HepG2 (cell line): ENCODE measurements around the gene ANKK1. TPM values are rescaled to one million over a fixed set of nuclear protein-coding genes. Genes with fewer than 3 reads are reported as not detected.

ENCODE experiments used
- ATAC-seq: fragments of 200-7000 bp; cut with Tn5 transposase; 3 replicates; pipeline ENCODE4 v1.9.1; 2020; ENCODE audit warnings: mild to moderate bottlenecking, moderate library complexity
- BruUV-seq: library from RNA; stranded (reverse); fragments of 400-500 nt; replicated peaks from 2 replicates; lab custom pipeline; 2021; lab: Mats Ljungman, UMichigan
- CTCF ChIA-PET: fragments of 300-600 bp; formaldehyde crosslinking; extraction: SDS; loops from one replicate; lab custom pipeline; 2021; ENCODE audit warnings: low total read pairs, inconsistent platforms, low intra/inter-chr PET ratio; lab: Yijun Ruan, JAX
- POLR2A ChIA-PET: fragments of 350-600 bp; sonication (Branson Sonifier 250); formaldehyde crosslinking; loops from one replicate; lab custom pipeline; 2020; ENCODE audit warnings: antibody characterized with exemption, inconsistent platforms; lab: Yijun Ruan, JAX
- DNase-seq: peaks from one replicate; pipeline ENCODE4 v3.0.0-alpha.2; 2015; ENCODE audit warnings: low spot score
- FAIRE-seq: peaks from 3 replicates; lab custom pipeline; 2011; peaks lifted over from hg19 to GRCh38; lab: Jason Lieb, UNC
- H2AFZ ChIP-seq: one replicate; pipeline ENCODE4 v1.6.1; 2011; ENCODE audit warnings: low read length, inconsistent platforms
- H3K27ac ChIP-seq: fragments of 300-600 bp; 3 replicates; pipeline ENCODE4 v1.8.0; 2011; ENCODE audit warnings: mixed run types, mild to moderate bottlenecking, mixed read lengths, low read length, inconsistent platforms; ENCODE audit not compliant: insufficient read depth; ENCODE audit errors: extremely low read length
- H3K27me3 ChIP-seq, 2 experiments: fragments of 200-600 bp in 1 of 2; 2 replicates in 1 of 2; 3 replicates in 1 of 2; pipeline versions ENCODE4 v1.6.0 to v1.8.0; 2011; ENCODE audit warnings: low read length in 2 of 2, mild to moderate bottlenecking in 2 of 2, moderate library complexity in 2 of 2, inconsistent platforms in 1 of 2; ENCODE audit not compliant: insufficient read depth in 2 of 2, control insufficient read depth in 1 of 2
- H3K36me3 ChIP-seq, 2 experiments: fragments of 200-600 bp in 1 of 2; replicated peaks in 1 of 2; 2 replicates in 1 of 2; 3 replicates in 1 of 2; pipeline versions ENCODE4 v1.5.1 to v1.8.0; 2011; ENCODE audit warnings: low read length in 2 of 2, inconsistent platforms in 1 of 2; ENCODE audit not compliant: insufficient read depth in 2 of 2, control insufficient read depth in 1 of 2
- H3K4me1 ChIP-seq: 2 replicates; pipeline ENCODE4 v1.5.1; 2012; ENCODE audit warnings: low read length, inconsistent platforms; ENCODE audit not compliant: insufficient read depth
- H3K4me2 ChIP-seq: 2 replicates; pipeline ENCODE4 v1.6.0; 2011; ENCODE audit warnings: low read depth, low read length, inconsistent platforms
- H3K4me3 ChIP-seq, 3 experiments: fragments of 200-600 bp in 1 of 3; sonication (generic), shearing (Covaris generic) in 1 of 3; replicated peaks in 1 of 3; 2 replicates each; pipeline ENCODE4 v1.5.1; 2011 to 2016; ENCODE audit warnings: low read length in 3 of 3, inconsistent platforms in 2 of 3, low read depth in 2 of 3, mild to moderate bottlenecking in 2 of 3, control low read depth in 1 of 3, mixed read lengths in 1 of 3; ENCODE audit not compliant: insufficient read depth in 1 of 3
- H3K79me2 ChIP-seq: one replicate; pipeline ENCODE4 v1.6.1; 2011; ENCODE audit warnings: low read length, inconsistent platforms; ENCODE audit not compliant: insufficient read depth
- H3K9ac ChIP-seq: 2 replicates; pipeline ENCODE4 v1.6.0; 2011; ENCODE audit warnings: mild to moderate bottlenecking, low read depth, low read length, inconsistent platforms; ENCODE audit not compliant: insufficient read depth
- H3K9me3 ChIP-seq: 2 replicates; pipeline ENCODE4 v1.5.1; 2012; ENCODE audit warnings: mild to moderate bottlenecking, low read length
- H4K20me1 ChIP-seq: 2 replicates; pipeline ENCODE4 v1.6.0; 2011; ENCODE audit warnings: inconsistent platforms, mild to moderate bottlenecking, low read length, moderate library complexity; ENCODE audit not compliant: insufficient read depth
- AGO2 ChIP-seq: fragments of 200-400 bp; formaldehyde crosslinking; optimal IDR thresholded peaks from 2 replicates; pipeline ENCODE3; 2017; ENCODE audit warnings: mild to moderate bottlenecking, low read depth, low read length, moderate library complexity
- ETV5 ChIP-seq: IDR thresholded peaks from 2 replicates; pipeline ENCODE4 v1.6.1; 2018; ENCODE audit warnings: missing biosample characterization, missing genetic modification reagents, inconsistent platforms, borderline replicate concordance
- JUNB ChIP-seq: sonication (generic); formaldehyde crosslinking; IDR thresholded peaks from 2 replicates; pipeline ENCODE4 v1.8.0; 2022; ENCODE audit warnings: missing genetic modification reagents, mild to moderate bottlenecking, borderline replicate concordance
- KLF13 ChIP-seq: sonication (generic); formaldehyde crosslinking; IDR thresholded peaks from 2 replicates; pipeline ENCODE4 v1.4.0; 2020; ENCODE audit warnings: mild to moderate bottlenecking, missing genetic modification reagents
- SP1 ChIP-seq, 2 experiments: fragments of 450-650 bp in 1 of 2; sonication (generic) in 1 of 2; formaldehyde crosslinking in 1 of 2; IDR thresholded peaks; 2 replicates each; pipeline versions ENCODE4 v1.4.0 to v1.6.1; 2016 to 2020; ENCODE audit warnings: missing genetic modification reagents in 1 of 2
- ZKSCAN5 ChIP-seq: sonication (generic); formaldehyde crosslinking; IDR thresholded peaks from 2 replicates; pipeline ENCODE4 v1.5.1; 2020; ENCODE audit warnings: mild to moderate bottlenecking, missing genetic modification reagents
- ZNF160 ChIP-seq: sonication (generic); formaldehyde crosslinking; IDR thresholded peaks from 2 replicates; pipeline ENCODE4 v1.8.0; 2022; ENCODE audit warnings: mild to moderate bottlenecking, inconsistent platforms, missing genetic modification reagents
- ZNF430 ChIP-seq: sonication (generic); formaldehyde crosslinking; IDR thresholded peaks from 2 replicates; pipeline ENCODE4 v1.9.0; 2021; ENCODE audit warnings: mild to moderate bottlenecking, missing genetic modification reagents
- WGBS: methylation state at CpG from one replicate; pipeline ENCODE4 v1.1.6; 2017; ENCODE audit warnings: low lambda C conversion rate; 5-methylcytosine and 5-hydroxymethylcytosine counted together
- in situ Hi-C: cut with HindIII; loops from 2 replicates; pipeline ENCODE4 v1.10.0; 2017; ENCODE audit warnings: low pct_unique_long_range_greater_than_20kb; ENCODE audit not compliant: extremely low pct_ligation_motif_present
- intact Hi-C: fragments of 100-400 bp; cut with micrococcal nuclease; formaldehyde crosslinking; loops from one replicate; pipeline ENCODE4 v1.10.0; 2022; ENCODE audit not compliant: unreplicated experiment
- polyA plus RNA-seq, 8 experiments: library from polyadenylated mRNA; depleted of rRNA in 3 of 8; stranded (reverse) in 7 of 8; unstranded in 1 of 8; fragments of >200 nt; fragmentation: Illumina TruSeq in 4 of 8; extraction: Trizol in 4 of 8; gene quantifications; 2 replicates each; pipeline versions ENCODE4 v1.2.1 to v1.2.3, GENCODE V29; 2011 to 2016; ENCODE audit warnings: low read depth in 4 of 8, missing spikeins in 1 of 8, mixed read lengths in 1 of 8; ENCODE audit not compliant: insufficient read depth in 1 of 8
- total RNA-seq, 5 experiments: library from RNA; depleted of rRNA; stranded (reverse); fragments of >200 nt; fragmentation: Illumina TruSeq; extraction: Trizol; gene quantifications; 2 replicates each; pipeline ENCODE4 v1.2.3, GENCODE V29; 2016; ENCODE audit warnings: low read depth in 1 of 5
- TF ChIP-seq, protein P1 (sequence below): IDR thresholded peaks from 2 replicates; pipeline ENCODE4 v1.6.1; 2016; ENCODE audit warnings: mild to moderate bottlenecking, missing biosample characterization, missing genetic modification reagents
- TF ChIP-seq, protein P2 (sequence below): sonication (generic); formaldehyde crosslinking; IDR thresholded peaks from 2 replicates; pipeline ENCODE4 v1.8.1; 2023; ENCODE audit warnings: mild to moderate bottlenecking, inconsistent platforms, moderate library complexity, missing genetic modification reagents, borderline replicate concordance
- TF ChIP-seq, protein P3 (sequence below): sonication (generic); formaldehyde crosslinking; IDR thresholded peaks from 2 replicates; pipeline ENCODE4 v1.5.0; 2020; ENCODE audit warnings: missing genetic modification reagents, mild to moderate bottlenecking, borderline replicate concordance
- TF ChIP-seq, protein P4 (sequence below), 2 experiments: sonication (generic) in 1 of 2; formaldehyde crosslinking in 1 of 2; IDR thresholded peaks; 2 replicates each; pipeline versions ENCODE4 v1.6.1 to v1.9.0; 2014 to 2022; ENCODE audit warnings: antibody characterized with exemption in 1 of 2, borderline replicate concordance in 1 of 2, inconsistent platforms in 1 of 2, low read depth in 1 of 2, missing genetic modification reagents in 1 of 2

Gene ANKK1
- total and polyA plus RNA-seq, 2 of the 13 experiments (the other 11 are each of a cell fraction or from before 2014, with no cell fraction given), result 0.04 to 0.22 TPM

DNA sequence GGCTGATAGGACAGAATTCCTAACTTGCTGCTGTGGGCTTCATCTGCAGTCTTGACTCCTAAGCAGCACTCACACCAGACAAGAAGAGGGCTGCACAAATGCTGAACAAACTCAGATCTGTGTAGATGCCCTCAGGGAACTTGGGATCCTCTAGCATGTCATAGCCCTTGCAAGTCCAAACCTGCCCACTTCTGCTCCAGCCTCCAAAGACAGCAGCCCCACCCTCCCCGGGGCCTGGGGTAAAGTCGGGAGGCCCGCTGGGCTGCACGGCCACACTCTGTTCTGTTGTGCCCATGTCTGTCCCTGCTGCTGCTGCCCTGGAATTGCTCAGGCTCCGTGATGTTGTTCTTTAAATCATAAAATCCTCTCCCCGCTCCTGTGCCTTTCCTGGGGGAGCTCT is 59.4 kb downstream of the ANKK1 start (continued):
- TF ChIP-seq AGO2, result no peak
- TF ChIP-seq, protein P1, sequence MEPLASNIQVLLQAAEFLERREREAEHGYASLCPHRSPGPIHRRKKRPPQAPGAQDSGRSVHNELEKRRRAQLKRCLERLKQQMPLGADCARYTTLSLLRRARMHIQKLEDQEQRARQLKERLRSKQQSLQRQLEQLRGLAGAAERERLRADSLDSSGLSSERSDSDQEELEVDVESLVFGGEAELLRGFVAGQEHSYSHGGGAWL (CRISPR knock-in tag), result no peak

DNA sequence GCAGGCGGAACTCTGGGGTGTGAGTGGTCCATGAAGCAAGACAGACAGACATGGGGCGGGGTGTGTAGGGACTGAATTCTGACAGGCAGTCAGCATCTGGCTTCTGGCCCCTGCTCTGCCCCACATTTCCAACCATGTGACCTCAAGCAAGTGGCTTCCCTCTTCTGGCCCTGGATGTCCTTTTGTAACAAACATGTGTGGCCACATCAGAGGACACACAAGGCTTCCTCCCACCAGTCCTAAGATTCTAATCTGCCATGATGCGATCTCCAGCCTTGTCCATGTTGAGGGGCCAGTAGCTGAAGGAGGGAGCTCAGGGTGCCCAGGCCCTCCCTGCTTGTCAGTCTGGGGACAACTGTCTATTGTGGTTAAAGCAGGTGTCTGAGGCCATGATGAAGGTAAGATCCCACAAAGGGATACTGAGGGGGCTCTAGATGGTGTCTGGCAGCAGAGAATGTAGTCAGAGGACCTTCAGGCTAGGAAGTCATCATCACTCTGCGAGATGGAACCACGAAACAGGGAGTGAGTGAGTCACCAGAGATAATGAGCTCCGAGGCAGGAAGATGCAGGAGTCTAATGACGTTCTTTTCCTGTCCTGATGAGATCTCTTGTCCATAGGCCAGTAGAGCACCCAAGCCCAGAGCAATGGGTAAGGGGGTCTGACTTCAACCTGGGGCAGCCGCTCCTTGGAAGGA is 60.2 kb downstream of the ANKK1 start:
- in situ Hi-C loops (no loop called here), intact Hi-C loops (no loop called here)
- no TSS peak for BruUV-seq
- CTCF ChIA-PET, result no interaction called here
- Histone ChIP-seq H3K4me1 (no peaks in the 10 kb centered on the region), H3K4me3 (no peak overlapping the region), H3K4me2 (no peak overlapping the region), H4K20me1 (no peaks in the 10 kb centered on the region), H2AFZ (no peak overlapping the region), H3K27me3 (peaks cover 4 to 33% of the 10 kb centered on the region in 2 experiments; a peak in 4 of 5 replicates), H3K27ac (no peak overlapping the region), H3K9ac (no peak overlapping the region), H3K36me3 (no peaks in the 10 kb centered on the region), H3K9me3 (no peaks in the 10 kb centered on the region), H3K79me2 (no peaks in the 10 kb centered on the region)
- DNase-seq (no peak), ATAC-seq (no peak), FAIRE-seq (no peak)
- POLR2A ChIA-PET, result no interaction called here
- 20% methylated on average over 7 of the region's 8 CpGs for WGBS
- no peak for TF ChIP-seq ETV5
- TF ChIP-seq JUNB, result no peak
- TF ChIP-seq, protein P2, sequence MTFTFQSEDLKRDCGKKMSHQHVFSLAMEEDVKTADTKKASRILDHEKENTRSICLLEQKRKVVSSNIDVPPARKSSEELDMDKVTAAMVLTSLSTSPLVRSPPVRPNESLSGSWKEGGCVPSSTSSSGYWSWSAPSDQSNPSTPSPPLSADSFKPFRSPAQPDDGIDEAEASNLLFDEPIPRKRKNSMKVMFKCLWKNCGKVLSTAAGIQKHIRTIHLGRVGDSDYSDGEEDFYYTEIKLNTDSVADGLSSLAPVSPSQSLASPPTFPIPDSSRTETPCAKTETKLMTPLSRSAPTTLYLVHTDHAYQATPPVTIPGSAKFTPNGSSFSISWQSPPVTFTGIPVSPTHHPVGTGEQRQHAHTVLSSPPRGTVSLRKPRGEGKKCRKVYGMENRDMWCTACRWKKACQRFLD (CRISPR knock-in tag), result no peak
- TF ChIP-seq ZNF160 (CRISPR knock-in tag), result no peak
- TF ChIP-seq, protein P3, sequence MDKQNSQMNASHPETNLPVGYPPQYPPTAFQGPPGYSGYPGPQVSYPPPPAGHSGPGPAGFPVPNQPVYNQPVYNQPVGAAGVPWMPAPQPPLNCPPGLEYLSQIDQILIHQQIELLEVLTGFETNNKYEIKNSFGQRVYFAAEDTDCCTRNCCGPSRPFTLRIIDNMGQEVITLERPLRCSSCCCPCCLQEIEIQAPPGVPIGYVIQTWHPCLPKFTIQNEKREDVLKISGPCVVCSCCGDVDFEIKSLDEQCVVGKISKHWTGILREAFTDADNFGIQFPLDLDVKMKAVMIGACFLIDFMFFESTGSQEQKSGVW (CRISPR knock-in tag), result no peak
- no peak for TF ChIP-seq SP1 (IDR thresholded peaks at IDR 0.05)
- no peak for TF ChIP-seq SP1 (CRISPR knock-in tag; IDR thresholded peaks at IDR 0.05)
- no peak for TF ChIP-seq ZNF430 (CRISPR knock-in tag)
- TF ChIP-seq, protein P4, sequence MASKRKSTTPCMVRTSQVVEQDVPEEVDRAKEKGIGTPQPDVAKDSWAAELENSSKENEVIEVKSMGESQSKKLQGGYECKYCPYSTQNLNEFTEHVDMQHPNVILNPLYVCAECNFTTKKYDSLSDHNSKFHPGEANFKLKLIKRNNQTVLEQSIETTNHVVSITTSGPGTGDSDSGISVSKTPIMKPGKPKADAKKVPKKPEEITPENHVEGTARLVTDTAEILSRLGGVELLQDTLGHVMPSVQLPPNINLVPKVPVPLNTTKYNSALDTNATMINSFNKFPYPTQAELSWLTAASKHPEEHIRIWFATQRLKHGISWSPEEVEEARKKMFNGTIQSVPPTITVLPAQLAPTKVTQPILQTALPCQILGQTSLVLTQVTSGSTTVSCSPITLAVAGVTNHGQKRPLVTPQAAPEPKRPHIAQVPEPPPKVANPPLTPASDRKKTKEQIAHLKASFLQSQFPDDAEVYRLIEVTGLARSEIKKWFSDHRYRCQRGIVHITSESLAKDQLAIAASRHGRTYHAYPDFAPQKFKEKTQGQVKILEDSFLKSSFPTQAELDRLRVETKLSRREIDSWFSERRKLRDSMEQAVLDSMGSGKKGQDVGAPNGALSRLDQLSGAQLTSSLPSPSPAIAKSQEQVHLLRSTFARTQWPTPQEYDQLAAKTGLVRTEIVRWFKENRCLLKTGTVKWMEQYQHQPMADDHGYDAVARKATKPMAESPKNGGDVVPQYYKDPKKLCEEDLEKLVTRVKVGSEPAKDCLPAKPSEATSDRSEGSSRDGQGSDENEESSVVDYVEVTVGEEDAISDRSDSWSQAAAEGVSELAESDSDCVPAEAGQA (IDR thresholded peaks at IDR 0.05; ENCODE audit: low read depth), result no peak
- TF ChIP-seq, protein P4 (CRISPR knock-in tag; IDR thresholded peaks at IDR 0.05; ENCODE audit: borderline replicate concordance), result no peak
- TF ChIP-seq KLF13 (CRISPR knock-in tag), result no peak
- no peak for TF ChIP-seq ZKSCAN5 (CRISPR knock-in tag)
